Neuron (in vitro differentiated cells): ENCODE data around the gene PIWIL1.

Experiments used
- H2AFZ ChIP-seq: one replicate; pipeline ENCODE4 v1.6.1; 2013; ENCODE audit warnings: low read depth, mild to moderate bottlenecking, inconsistent platforms, low read length, moderate library complexity
- H3K27me3 ChIP-seq: one replicate; pipeline ENCODE4 v1.6.1; 2013; ENCODE audit warnings: low read length; ENCODE audit not compliant: insufficient read depth
- H3K36me3 ChIP-seq: one replicate; pipeline ENCODE4 v1.6.1; 2013; ENCODE audit warnings: low read length; ENCODE audit not compliant: insufficient read depth
- H3K4me1 ChIP-seq: one replicate; pipeline ENCODE4 v1.6.1; 2013; ENCODE audit warnings: low read length; ENCODE audit not compliant: insufficient read depth
- H3K4me3 ChIP-seq: 2 replicates; pipeline ENCODE4 v1.5.1; 2013; ENCODE audit warnings: mild to moderate bottlenecking, low read length, moderate library complexity
- H3K9me3 ChIP-seq: one replicate; pipeline ENCODE4 v1.6.1; 2013; ENCODE audit warnings: low read length

Gene PIWIL1

DNA sequence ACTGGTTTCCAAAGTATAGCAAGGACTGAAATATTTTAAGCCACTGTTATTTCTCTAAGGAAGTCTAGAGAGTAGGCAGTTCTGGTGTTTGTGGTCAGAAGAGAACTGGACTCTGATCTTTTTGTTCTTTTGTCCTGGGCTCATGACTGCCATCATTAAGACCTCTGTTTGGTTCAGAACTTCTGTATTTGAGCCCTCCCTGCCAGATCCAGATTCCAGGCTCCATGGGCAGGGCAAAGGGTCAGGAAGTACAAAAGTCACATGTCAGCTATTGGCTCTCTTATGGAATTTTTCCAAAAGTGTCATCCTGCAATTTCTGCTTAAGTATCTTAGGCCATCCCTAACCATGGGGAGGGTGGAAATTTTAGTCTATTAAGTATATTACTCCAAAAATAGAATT lies 6.8 kb downstream of the PIWIL1 start:
- H3K27me3 ChIP-seq = no peaks in the 10 kb centered on the region
- H3K9me3 ChIP-seq = no peaks in the 10 kb centered on the region
- no peaks in the 10 kb centered on the region for H3K4me1 ChIP-seq
- H2AFZ ChIP-seq = no peak overlapping the region
- no peak overlapping the region for H3K4me3 ChIP-seq
- no peaks in the 10 kb centered on the region for H3K36me3 ChIP-seq

DNA sequence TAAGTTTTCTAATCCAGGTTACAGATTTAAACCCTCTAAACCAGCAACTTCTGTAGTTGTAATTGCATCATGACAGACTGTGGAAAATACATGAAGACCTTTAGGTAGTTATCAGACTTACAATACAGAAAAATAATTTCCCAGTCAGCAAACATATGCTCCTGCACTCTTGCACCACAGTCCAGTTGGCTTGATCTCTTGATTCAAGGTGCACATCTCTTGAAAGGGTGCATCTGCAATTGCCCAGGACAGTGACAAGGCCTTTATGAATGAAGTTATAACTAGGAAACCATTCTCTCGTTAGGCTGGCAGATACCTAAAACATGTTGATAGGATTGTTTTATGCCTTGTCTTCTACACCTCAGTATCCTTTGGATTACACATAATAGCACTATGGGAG lies 7.6 kb downstream of the PIWIL1 start:
- H3K9me3 ChIP-seq = no peaks in the 10 kb centered on the region

DNA sequence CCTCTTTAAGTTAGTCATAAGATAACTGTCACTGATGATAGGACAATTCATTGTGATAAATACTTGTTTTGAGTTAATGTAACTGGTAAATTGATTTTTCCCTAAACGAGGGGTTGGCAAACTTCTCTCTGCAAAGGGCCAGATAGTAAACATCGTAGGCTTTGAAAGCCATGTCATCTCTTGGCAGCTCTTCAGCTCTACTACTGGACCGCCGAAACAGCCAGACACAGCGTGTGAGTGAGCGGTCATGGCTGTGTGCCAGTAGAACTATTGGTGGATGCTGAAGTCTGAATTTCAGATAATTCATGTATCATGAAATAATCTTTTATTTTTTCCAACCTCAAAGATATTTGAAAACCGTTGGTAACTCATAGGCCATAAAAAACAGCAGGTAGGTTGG lies 9.9 kb downstream of the PIWIL1 start:
- Histone ChIP-seq H3K27me3 (peaks cover 8% of the 10 kb centered on the region), H3K9me3 (no peaks in the 10 kb centered on the region), H2AFZ (no peak overlapping the region), H3K4me1 (no peaks in the 10 kb centered on the region), H3K36me3 (no peaks in the 10 kb centered on the region), H3K4me3 (no peak overlapping the region)

More for the DNA sequence above, 7.6 kb downstream of the PIWIL1 start:
- H3K4me1 ChIP-seq = no peaks in the 10 kb centered on the region
- no peaks in the 10 kb centered on the region for H3K36me3 ChIP-seq
- H3K4me3 ChIP-seq = no peak overlapping the region
- no peak overlapping the region for H2AFZ ChIP-seq
- H3K27me3 ChIP-seq = peaks cover under 1% of the 10 kb centered on the region

DNA sequence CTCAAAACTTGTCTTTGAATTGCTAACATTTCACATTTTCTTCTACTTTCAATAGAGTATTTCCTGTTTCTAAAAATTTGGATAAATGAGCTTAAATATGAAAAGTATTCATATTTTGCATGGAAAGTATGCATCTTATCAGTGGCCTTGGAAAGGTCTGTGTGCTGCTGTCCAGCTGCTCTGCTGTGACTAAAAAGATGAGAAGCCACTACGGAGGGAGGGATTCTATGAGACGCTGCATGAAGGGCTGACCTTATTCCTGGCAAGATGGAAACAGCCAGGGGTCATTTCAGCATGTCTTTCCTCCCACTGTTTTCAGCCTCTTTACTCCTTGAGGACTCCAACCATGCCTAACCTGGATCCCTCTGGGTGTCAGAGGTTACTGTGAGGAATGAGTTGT lies 13.0 kb downstream of the PIWIL1 start:
- Histone ChIP-seq H3K36me3 (no peaks in the 10 kb centered on the region), H3K9me3 (no peaks in the 10 kb centered on the region), H3K4me1 (no peaks in the 10 kb centered on the region)

DNA sequence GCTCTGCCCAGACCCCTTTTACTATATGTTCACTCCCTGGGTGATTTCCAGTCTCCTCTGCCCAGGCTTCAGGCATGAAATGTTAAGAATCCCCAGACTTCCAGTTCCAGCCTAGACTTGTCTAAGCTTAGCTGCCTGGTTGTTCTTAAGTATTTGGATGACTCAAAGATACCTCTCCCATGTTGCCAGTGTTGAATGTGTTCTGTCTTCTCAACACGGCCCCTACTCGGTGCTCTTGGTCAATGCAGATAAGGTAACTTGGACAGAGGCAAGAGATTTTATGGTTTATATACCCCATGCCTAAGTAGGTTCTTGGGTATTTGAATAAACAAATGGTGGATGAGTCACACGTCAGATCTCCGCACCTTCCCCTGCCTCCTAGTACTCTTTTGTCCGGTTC lies 13.6 kb downstream of the PIWIL1 start:
- Histone ChIP-seq H2AFZ (no peak overlapping the region), H3K36me3 (no peaks in the 10 kb centered on the region), H3K4me1 (no peaks in the 10 kb centered on the region), H3K9me3 (no peaks in the 10 kb centered on the region), H3K27me3 (peaks cover 8% of the 10 kb centered on the region), H3K4me3 (no peak overlapping the region)

More for the DNA sequence above, 13.0 kb downstream of the PIWIL1 start:
- Histone ChIP-seq H2AFZ (no peak overlapping the region), H3K27me3 (peaks cover 8% of the 10 kb centered on the region), H3K4me3 (no peak overlapping the region)

DNA sequence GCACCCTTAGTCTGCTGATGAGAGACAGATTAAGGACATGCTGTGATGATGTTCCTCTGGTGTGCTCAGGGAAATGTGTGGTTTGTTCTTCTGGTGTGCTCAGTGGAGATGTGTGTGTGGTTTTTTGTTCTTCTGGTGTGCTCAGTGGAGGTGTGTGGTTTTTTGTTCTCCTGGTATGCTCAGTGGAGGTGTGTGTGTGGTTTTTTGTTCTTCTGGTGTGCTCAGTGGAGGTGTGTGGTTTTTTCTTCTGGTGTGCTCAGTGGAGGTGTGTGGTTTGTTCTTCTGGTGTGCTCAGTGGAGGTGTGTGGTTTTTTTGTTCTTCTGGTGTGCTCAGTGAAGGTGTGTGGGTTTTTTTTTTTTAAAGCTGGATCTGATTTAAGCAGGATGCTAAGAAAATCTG lies 15.4 kb downstream of the PIWIL1 start:
- Histone ChIP-seq H3K4me1 (no peaks in the 10 kb centered on the region), H2AFZ (no peak overlapping the region), H3K4me3 (no peak overlapping the region), H3K9me3 (no peaks in the 10 kb centered on the region), H3K27me3 (peaks cover 12% of the 10 kb centered on the region), H3K36me3 (no peaks in the 10 kb centered on the region)

DNA sequence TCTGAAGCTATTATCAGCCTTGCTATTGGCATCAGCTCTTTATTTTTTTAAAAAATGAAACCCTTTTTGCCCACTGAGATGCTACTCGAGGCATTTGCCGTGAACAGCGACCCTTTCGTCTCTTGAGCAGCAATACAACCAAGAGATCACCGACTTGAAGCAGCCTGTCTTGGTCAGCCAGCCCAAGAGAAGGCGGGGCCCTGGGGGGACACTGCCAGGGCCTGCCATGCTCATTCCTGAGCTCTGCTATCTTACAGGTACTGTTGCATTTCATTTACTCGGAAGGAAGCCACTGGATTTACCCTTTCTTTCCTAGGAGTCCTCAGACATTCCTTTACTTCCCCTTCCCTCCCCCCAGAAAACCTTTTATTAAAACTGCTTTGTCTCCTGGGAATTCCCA lies 16.7 kb downstream of the PIWIL1 start:
- Histone ChIP-seq H2AFZ (no peak overlapping the region), H3K4me3 (no peak overlapping the region), H3K4me1 (no peaks in the 10 kb centered on the region), H3K27me3 (peaks cover 17% of the 10 kb centered on the region), H3K36me3 (no peaks in the 10 kb centered on the region), H3K9me3 (no peaks in the 10 kb centered on the region)

DNA sequence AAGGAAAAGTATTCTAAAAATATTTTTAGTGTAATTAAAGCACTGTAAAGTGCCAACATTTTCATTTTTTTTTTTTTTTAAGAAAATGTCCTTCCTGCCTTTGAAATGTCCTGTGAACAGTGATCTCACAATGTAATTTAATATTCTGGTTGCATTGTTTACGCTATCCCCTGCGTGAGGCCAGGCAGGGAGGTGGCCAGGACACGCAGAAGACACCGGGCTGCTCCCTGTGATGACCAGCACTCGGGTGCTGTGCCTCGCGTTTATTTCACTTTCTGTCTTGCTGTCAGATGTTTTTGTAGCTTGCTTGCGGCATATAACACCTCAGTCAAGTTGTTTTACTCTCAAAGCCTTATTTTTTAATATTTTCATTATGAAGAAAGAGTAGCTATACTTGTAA lies 18.5 kb downstream of the PIWIL1 start:
- H3K36me3 ChIP-seq = no peaks in the 10 kb centered on the region
- H3K9me3 ChIP-seq = no peaks in the 10 kb centered on the region
- no peak overlapping the region for H2AFZ ChIP-seq
- H3K4me3 ChIP-seq = no peak overlapping the region
- H3K27me3 ChIP-seq = peaks cover 11% of the 10 kb centered on the region
- no peaks in the 10 kb centered on the region for H3K4me1 ChIP-seq

DNA sequence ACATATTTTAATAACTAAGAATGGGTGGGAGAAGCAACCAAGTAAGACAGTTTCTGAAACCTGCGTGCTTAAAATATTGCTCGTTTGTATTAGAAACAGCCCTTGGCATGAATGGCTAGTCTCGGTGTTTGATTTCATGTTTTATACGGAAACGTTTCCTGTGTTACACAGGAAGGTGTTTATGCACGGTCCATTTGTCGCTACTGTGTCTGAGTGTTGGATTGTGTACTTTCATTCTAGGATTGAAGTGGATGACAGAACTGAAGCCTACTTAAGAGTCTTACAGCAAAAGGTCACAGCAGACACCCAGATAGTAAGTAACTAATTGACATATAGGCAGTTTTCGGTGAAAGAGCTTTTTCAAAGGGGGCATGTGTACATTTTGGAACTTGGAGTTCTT lies 19.6 kb downstream of the PIWIL1 start:
- H3K4me3 ChIP-seq = no peak overlapping the region
- H3K9me3 ChIP-seq = no peaks in the 10 kb centered on the region
- no peaks in the 10 kb centered on the region for H3K36me3 ChIP-seq
- no peaks in the 10 kb centered on the region for H3K4me1 ChIP-seq
- H3K27me3 ChIP-seq = peaks cover 11% of the 10 kb centered on the region
- H2AFZ ChIP-seq = no peak overlapping the region

DNA sequence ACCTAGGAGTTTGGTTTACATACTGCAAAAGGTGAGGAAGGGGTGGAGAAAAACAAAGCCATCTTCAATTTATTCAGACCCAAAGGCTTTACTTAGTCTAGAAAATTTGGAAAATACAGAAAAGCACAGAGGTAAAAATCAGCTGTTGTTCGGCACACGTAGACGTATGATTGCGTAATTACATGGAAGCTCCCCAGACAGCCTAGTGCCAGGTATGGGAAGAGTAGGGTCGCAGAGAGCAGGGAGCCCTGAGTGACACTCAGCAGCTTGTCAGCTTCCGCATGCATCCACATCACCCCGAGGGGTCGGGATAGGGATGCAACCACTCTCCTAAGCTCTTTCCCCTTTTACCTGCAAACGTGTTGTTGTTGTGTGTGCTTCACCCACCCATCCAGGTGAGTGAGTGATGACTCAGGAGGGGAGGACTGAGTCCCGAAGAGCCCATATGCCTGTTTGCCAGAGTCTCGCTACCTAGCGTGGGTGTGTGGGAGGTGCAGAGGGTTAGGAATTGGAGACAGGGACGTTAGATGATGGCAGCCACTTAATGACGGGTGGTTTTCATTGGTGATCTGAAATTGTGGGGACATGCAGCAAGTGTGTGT lies 20.1 kb downstream of the PIWIL1 start:
- no peaks in the 10 kb centered on the region for H3K36me3 ChIP-seq
- no peaks in the 10 kb centered on the region for H3K9me3 ChIP-seq
- no peaks in the 10 kb centered on the region for H3K4me1 ChIP-seq

DNA sequence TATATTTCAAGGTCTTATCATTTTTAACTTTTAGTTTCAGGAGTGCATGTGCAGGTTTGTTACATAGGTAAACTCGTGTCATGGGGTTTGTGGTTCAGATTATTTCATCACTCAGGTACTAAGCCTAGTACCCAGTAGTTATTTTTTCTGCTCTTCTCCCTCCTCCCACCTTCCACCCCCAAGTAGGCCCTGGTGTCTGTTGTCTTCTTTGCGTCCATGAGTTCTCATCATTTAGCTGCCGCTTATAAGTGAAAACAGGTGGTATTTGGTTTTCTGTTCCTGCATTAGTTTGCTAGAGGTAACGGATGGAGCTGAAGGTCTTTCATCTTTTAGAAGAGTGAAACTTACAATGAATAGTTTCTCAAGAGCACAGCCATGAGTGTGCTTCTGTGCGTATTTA lies 24.4 kb downstream of the PIWIL1 start:
- Histone ChIP-seq H3K4me1 (no peaks in the 10 kb centered on the region), H3K4me3 (no peak overlapping the region), H2AFZ (no peak overlapping the region), H3K36me3 (no peaks in the 10 kb centered on the region), H3K27me3 (peaks cover 11% of the 10 kb centered on the region), H3K9me3 (no peaks in the 10 kb centered on the region)

More for the DNA sequence above, 20.1 kb downstream of the PIWIL1 start:
- H2AFZ ChIP-seq = no peak overlapping the region
- no peak overlapping the region for H3K4me3 ChIP-seq
- peaks cover 11% of the 10 kb centered on the region for H3K27me3 ChIP-seq

DNA sequence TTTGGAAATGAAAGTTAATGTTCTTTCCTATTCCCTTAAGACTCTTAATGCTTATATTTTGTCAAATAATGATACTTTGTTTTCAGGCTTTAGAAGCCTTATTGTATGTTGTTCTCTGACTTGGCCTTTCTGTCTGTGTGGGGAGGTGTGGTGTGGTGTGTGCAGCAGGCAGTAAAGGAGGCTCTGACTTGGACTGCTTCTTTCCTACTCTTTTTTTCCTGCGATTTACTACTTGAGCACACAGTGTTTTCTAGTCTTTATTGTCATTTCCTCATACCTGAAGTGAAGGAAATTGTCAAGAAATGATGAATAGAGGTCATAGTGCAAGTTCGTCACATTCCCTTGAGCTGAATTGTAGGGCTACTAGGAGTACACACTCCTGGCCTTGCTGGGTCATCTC lies 26.9 kb downstream of the PIWIL1 start:
- Histone ChIP-seq H3K4me3 (no peak overlapping the region), H2AFZ (no peak overlapping the region), H3K9me3 (no peaks in the 10 kb centered on the region), H3K4me1 (no peaks in the 10 kb centered on the region), H3K36me3 (no peaks in the 10 kb centered on the region), H3K27me3 (no peaks in the 10 kb centered on the region)

DNA sequence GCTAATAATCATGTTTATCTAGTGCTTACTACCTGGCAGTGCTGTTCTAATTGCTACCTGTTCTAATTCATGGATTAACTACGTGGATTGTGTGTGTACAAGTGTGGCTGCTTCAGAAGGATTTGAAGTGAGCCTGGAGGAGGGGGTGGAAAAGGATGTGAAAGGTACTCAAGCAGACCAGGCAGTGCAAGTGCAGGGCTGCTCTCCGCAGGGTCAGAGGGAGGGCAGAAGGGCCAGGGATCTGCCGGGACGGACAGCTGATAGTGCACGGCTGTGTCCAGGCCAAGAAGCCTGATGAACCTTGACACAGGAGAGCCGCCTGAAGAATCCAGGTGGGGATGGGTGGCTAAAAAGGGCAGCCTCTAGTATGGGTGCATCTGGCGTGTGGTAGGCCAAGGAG lies 28.5 kb downstream of the PIWIL1 start:
- H2AFZ ChIP-seq = no peak overlapping the region
- H3K9me3 ChIP-seq = no peaks in the 10 kb centered on the region

DNA sequence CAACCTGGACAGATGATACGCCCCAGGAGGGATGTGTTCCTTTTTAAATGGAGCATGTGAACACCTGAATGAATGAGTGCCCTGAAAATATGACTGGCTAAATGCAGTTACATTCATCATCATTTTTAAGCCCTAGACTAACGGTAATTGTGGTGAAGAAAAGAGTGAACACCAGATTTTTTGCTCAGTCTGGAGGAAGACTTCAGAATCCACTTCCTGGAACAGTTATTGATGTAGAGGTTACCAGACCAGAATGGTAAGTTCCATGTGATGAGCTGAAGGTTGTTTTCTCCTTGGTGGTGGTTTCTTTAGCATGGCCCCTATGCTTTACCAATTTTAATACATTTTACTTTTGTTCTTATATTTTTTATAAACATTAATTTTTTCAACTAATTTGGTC lies 29.3 kb downstream of the PIWIL1 start:
- H3K4me3 ChIP-seq = no peak overlapping the region
- no peaks in the 10 kb centered on the region for H3K36me3 ChIP-seq
- H3K27me3 ChIP-seq = peaks cover 5% of the 10 kb centered on the region
- no peaks in the 10 kb centered on the region for H3K9me3 ChIP-seq
- H2AFZ ChIP-seq = no peak overlapping the region
- H3K4me1 ChIP-seq = no peaks in the 10 kb centered on the region

More for the DNA sequence above, 28.5 kb downstream of the PIWIL1 start:
- Histone ChIP-seq H3K4me1 (no peaks in the 10 kb centered on the region), H3K27me3 (peaks cover 5% of the 10 kb centered on the region), H3K4me3 (no peak overlapping the region), H3K36me3 (no peaks in the 10 kb centered on the region)
